Right lobe of liver (tissue), 6 donors: ENCODE measurements around the gene MAGI1. TPM values are rescaled to one million over a fixed set of nuclear protein-coding genes. Genes with fewer than 3 reads are reported as not detected.

Experiments used
- ATAC-seq, 4 donors: fragments of 200-7000 bp; cut with Tn5 transposase; one replicate each; pipeline ENCODE4 v1.9.1; 2020; ENCODE audit warnings: mild to moderate bottlenecking in 4 of 4, moderate library complexity in 4 of 4
- DNase-seq, 3 donors: peaks; one replicate each; pipeline ENCODE4 v3.0.0-alpha.2; 2020
- H3K27ac ChIP-seq, 3 donors: fragments of 200-600 bp; one replicate each; pipeline ENCODE4 v1.8.0; 2022
- H3K27me3 ChIP-seq, 2 donors: fragments of 200-600 bp; one replicate each; pipeline ENCODE4 v1.8.0; 2022
- H3K36me3 ChIP-seq, 4 donors: fragments of 200-600 bp; sonication (generic) in 1 of 4; one replicate each; pipeline versions ENCODE4 v1.5.1 to v1.8.0; 2017 to 2022; ENCODE audit warnings: control low read depth in 1 of 4
- H3K4me1 ChIP-seq, 4 donors: fragments of 200-600 bp; sonication (generic) in 1 of 4; one replicate each; pipeline versions ENCODE4 v1.5.1 to v1.8.0; 2017 to 2022; ENCODE audit warnings: control low read depth in 1 of 4
- H3K4me3 ChIP-seq, 3 donors: fragments of 200-600 bp; one replicate each; pipeline ENCODE4 v1.8.0; 2022
- H3K9me3 ChIP-seq, 4 donors: fragments of 200-600 bp; sonication (generic) in 1 of 4; one replicate each; pipeline versions ENCODE4 v1.5.1 to v1.8.0; 2017 to 2022; ENCODE audit warnings: control low read depth in 1 of 4
- CTCF ChIP-seq, 4 donors: fragments of 200-600 bp in 3 of 4; fragments of 450-650 bp in 1 of 4; IDR thresholded peaks; one replicate each; pipeline versions ENCODE4 v1.5.1 to v1.8.0; 2016 to 2022; ENCODE audit warnings: antibody characterized with exemption in 4 of 4, mild to moderate bottlenecking in 2 of 4
- POLR2A ChIP-seq: fragments of 450-650 bp; IDR thresholded peaks from one replicate; pipeline ENCODE4 v1.6.1; 2017; ENCODE audit warnings: antibody characterized with exemption, mild to moderate bottlenecking
- WGBS: methylation state at CpG from one replicate; pipeline ENCODE4 v1.1.6; 2018; ENCODE audit warnings: low coverage, low lambda C conversion rate; ENCODE audit not compliant: insufficient coverage; ENCODE audit errors: missing lambda C conversion rate; 5-methylcytosine and 5-hydroxymethylcytosine counted together
- intact Hi-C, 2 donors: fragments of 100-400 bp; cut with DNase I; formaldehyde crosslinking; loops; one replicate each; pipeline versions ENCODE4 v1.11.2 to v1.14.1; 2022
- total RNA-seq, 6 experiments: library from RNA; depleted of rRNA in 2 of 6; stranded (reverse); fragments of >200 nt in 2 of 6; fragmentation: NEBNext Ultra II Directional in 3 of 6; extraction: Animal tissue kit (Norgen Biotek cat#: 25700) in 3 of 6; gene quantifications; one replicate each; pipeline versions ENCODE4 v1.1.0 to v1.2.4, GENCODE V29; 2016 to 2023
- donor health status: DM: no; HTN: yes; CAD: no.
- donor health status: DM: no; HTN: no; CAD: no.
- donor health status: DM: no; HTN: no; CAD: no.
- donor health status: DM: no; HTN: yes; CAD: no.
- donor health status: DM: no; HTN: yes; CAD: no.

MAGI1 gene
- total RNA-seq, 6 experiments from 2014 or later = 22.6 to 37.7 (median 26.9) TPM

GRCh38 chr3:65472501-65472900 lies 566.2 kb downstream of the MAGI1 start:
- DNase-seq (no peak), ATAC-seq (no peak)
- H3K4me1 ChIP-seq = no peaks in the 10 kb centered on the region
- H3K4me3 ChIP-seq = no peak overlapping the region
- no peaks in the 10 kb centered on the region for H3K27me3 ChIP-seq
- no peaks in the 10 kb centered on the region for H3K9me3 ChIP-seq
- H3K27ac ChIP-seq = no peak overlapping the region
- TF ChIP-seq POLR2A (no peak), CTCF (IDR thresholded peaks at IDR 0.05) (no peak)
- intact Hi-C loops = no loop called here
- no peaks in the 10 kb centered on the region for H3K36me3 ChIP-seq
- WGBS = 83% methylated on average over 1 of the region's 3 CpGs

DNA sequence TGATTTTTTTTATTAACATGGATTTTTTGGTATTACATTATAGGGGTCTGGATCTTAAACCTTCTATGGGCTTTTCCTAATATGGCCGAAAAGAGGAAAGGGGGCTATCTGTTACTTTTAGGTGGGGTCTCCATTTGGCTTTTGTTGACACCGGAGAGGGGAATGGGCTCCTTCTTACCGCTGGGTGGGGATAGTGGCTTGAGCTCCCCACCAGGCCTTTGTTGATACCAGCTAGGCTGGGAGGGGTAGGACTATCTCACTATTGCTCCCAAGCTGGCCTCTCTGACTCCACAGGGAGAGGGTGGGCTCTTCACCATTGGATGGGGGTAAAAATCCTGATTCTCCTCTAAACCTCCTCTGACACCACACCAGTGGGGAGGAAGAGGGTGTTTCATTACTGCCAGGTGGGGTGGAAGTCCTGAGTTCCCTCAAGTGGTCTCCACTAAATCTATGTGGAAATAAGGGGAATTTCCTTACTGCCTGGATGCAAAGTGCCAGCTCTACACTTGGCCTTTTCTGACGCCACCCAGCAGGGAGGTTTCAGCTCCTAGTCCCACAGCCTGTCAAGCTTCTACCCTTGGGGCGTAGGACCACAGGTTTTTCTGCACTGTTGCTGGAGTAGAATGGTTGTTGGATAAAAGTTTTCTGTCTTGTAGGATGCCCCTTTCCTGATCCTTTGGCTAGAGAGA lies 572.3 kb downstream of the MAGI1 start:
- H3K4me1 ChIP-seq = no peaks in the 10 kb centered on the region

GRCh38 chr3:65449841-65450428 lies 588.8 kb downstream of the MAGI1 start:
- no peaks in the 10 kb centered on the region for H3K9me3 ChIP-seq
- no peaks in the 10 kb centered on the region for H3K27me3 ChIP-seq
- intact Hi-C loops = no loop called here
- no peak overlapping the region for H3K27ac ChIP-seq
- 88% methylated on average over 6 of the region's 6 CpGs for WGBS
- H3K4me3 ChIP-seq = no peak overlapping the region
- TF ChIP-seq POLR2A = no peak
- TF ChIP-seq CTCF (IDR thresholded peaks at IDR 0.05) = no peak
- H3K4me1 ChIP-seq = peaks cover 0 to 9% (median 0%) of the 10 kb centered on the region in 4 donors
- ATAC-seq (no peak), DNase-seq (no peak)
- no peaks in the 10 kb centered on the region for H3K36me3 ChIP-seq

More for the DNA sequence above, 572.3 kb downstream of the MAGI1 start:
- intact Hi-C loops = no loop called here
- H3K9me3 ChIP-seq = no peaks in the 10 kb centered on the region
- no peaks in the 10 kb centered on the region for H3K27me3 ChIP-seq
- no peak overlapping the region for H3K27ac ChIP-seq
- no peak for ATAC-seq
- DNase-seq = no peak
- H3K4me3 ChIP-seq = no peak overlapping the region
- TF ChIP-seq POLR2A = no peak
- no peak for TF ChIP-seq CTCF (IDR thresholded peaks at IDR 0.05)
- H3K36me3 ChIP-seq = no peaks in the 10 kb centered on the region
- WGBS = 96% methylated on average over 3 of the region's 5 CpGs

DNA sequence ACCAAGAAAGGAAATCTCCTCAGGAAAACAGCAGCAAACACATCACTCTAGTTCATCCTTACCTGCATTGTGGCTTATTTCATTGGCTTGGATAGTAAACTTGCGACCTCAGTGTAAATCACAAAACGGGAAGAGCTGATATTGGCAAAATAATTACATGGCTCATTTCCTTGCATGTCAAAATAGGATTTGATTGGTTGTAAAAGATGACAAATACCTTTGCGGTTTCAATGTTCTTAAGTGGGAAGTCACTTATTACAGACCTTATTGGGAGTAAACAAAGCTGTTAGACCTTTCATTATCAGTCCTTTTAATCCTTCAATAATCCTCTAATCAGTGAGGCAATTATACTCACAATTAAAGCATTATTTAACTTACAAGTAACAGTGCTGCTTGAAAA lies 590.6 kb downstream of the MAGI1 start:
- DNase-seq (no peak), ATAC-seq (no peak)
- WGBS = 88% methylated on average over 3 of the region's 3 CpGs
- intact Hi-C loops = no loop called here
- TF ChIP-seq CTCF (IDR thresholded peaks at IDR 0.05) = no peak
- TF ChIP-seq POLR2A = no peak
- no peak overlapping the region for H3K4me3 ChIP-seq
- no peaks in the 10 kb centered on the region for H3K9me3 ChIP-seq
- H3K4me1 ChIP-seq = peaks cover 0 to 9% (median 0%) of the 10 kb centered on the region in 4 donors
- no peaks in the 10 kb centered on the region for H3K27me3 ChIP-seq
- no peaks in the 10 kb centered on the region for H3K36me3 ChIP-seq
- H3K27ac ChIP-seq = no peak overlapping the region
